ENCODE data around the gene YTHDF1.

YTHDF1 gene

DNA sequence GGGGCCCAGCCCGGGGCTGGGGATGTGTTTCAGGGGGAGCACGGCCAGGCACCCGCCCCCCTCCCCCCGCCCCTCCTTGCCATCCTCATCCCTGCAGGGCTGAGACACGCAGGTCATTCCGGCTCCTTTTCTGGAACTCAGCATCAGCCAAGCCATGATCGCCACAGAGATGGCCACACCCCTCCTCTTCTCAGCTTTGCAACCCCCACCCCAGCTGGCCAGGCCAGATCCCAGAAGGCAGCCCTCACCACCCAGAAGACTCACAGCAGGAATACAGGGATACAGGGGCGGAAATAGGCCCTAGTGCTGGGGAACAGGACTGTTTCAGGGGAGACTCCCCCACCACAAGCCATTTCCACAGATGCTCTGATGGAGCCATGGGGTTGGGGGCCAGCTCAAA lies 33.5 kb downstream of the YTHDF1 start:
- no peak for DNase-seq

DNA sequence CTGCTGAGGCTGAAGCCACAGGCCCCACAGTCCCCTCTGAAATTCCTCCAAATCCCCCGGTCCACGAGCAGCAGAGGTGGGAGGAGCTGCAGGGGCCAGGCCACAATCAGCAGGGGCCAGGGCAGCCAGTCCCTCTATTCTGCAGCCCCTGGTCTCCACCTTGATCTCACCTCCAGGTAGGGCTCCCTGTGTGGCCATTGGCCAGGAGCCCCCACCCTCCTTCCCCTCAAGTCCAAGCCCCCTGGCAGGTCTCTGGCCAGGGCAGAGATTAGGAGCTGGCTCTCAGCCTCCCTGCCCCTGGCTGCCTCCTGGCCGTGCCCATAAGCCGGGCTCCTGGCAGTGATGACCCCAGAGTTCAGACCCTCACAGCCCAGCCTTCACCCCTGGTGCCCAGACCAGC lies 34.7 kb downstream of the YTHDF1 start:
- no peak for DNase-seq

DNA sequence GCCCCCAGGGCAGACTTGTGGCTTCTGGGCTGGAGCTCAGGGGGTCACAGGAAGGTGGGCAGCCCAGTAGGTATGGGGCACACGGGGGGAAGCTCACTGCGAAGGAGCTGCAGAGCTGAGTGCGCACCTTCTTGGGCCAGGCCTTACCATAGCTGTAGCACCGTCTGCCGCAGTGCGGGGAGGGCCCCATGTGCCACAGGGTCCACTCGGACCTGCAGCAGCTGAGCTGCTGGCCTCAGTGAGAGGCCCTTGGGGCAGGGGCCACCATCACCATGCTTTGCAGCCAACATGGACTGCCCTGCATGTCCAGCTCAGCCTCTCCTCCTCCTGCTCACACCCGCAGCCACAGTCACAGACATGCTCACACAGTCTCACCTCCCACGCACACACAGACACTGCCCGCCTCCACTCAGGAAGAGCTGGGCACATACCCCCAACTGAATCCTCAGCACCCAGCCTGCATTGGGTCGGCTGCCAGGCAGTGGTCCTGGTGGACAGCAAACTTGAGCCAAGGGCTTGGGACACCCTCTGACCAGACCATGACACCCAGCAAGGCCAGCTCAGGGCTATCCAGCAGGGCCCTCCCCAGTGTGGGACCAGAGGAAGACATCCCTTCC lies 35.3 kb downstream of the YTHDF1 start:
- DNase-seq, result no peak

DNA sequence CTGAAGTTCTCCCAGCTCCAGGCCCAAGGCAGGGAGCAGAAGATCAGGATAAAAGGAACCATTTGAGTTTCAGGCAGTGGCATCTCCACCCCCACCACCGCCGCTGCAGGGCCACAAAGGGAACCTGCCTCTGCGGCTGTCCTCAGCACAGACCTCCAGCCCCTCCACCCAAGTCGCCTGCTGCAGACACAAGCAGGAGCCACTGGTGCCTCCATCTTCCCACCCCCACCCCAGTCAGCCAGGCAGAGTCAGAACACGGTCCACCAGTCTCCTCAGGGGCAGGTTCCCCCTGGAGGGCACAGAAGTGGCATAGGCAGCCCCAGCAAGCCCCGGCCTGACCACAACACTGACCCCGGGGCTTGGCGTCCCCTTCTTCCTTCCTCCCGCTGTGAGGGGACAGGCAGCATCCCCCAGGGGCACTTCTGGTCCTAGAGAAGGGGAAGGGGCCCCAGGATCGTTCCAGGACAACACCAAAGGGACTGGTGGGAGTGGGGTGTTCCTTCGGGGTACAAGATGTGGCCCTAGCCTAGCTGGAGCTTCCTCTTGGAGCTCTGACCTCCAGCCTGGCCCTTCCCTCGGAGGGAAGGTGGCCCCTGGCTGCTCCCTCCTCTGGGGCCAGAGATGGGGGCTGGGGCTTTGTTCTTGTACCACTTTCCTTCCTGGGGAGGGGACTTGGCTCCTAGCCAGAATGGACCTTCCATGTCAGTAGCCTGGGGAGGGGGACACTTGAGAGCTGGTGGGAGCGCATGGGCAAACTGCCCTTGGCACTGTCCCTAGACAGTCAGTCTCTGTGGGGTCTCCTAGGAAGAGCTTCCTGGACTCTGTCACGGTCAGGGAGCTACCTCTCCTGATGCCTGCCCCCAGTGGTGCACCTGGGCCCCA lies 36.0 kb downstream of the YTHDF1 start:
- no peak for DNase-seq

DNA sequence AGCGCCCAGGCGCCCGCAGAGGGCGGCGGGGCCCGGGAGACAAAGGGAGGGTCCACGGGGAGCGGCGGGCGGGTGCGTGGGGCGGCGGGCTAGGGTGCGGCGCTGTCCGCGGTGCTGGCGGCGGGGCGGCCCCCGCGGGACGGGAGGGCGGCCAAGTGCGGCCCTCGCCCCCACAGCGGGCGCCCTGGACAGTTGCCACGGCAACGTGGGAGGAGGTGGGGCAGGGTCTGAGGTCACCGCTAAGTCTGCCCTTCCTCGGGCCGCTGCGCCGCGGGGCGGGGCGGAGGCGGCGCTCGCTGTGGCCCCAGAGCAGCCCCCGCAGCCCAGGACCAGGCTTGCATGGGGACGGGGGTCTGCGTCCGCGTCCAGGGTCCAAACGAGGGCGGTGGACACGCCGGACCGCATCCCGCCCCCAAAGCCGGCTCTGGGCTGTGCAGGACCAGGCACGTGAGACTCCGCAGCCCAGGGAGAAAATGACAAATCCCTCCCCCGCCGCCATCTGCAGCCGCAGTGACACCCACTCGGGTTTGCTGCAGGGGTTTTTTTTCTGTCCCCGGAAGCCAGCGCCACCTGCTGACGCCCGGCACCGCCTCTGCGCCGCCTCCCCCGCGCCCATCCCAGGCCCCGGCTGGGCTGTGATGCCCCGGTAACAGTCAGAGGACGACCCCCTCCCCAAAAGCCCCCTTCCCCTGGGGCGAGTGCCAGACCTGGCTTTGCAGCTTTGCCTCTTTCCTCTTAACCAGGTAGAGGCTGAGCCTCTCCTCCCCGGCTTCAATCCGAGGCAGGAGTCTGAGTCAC lies 36.8 kb downstream of the YTHDF1 start:
- DNase-seq, result peak; percentile 86

DNA sequence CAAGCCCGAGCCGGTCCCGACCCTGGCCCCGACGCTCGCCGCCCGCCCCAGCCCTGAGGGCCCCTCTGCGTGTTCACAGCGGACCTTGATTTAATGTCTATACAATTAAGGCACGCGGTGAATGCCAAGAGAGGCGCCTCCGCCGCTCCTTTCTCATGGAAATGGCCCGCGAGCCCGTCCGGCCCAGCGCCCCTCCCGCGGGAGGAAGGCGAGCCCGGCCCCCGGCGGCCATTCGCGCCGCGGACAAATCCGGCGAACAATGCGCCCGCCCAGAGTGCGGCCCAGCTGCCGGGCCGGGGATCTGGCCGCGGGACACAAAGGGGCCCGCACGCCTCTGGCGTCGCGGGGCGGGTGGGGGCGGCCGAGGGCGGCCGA lies 37.5 kb downstream of the YTHDF1 start:
- DNase-seq, result peak; percentile 21

DNA sequence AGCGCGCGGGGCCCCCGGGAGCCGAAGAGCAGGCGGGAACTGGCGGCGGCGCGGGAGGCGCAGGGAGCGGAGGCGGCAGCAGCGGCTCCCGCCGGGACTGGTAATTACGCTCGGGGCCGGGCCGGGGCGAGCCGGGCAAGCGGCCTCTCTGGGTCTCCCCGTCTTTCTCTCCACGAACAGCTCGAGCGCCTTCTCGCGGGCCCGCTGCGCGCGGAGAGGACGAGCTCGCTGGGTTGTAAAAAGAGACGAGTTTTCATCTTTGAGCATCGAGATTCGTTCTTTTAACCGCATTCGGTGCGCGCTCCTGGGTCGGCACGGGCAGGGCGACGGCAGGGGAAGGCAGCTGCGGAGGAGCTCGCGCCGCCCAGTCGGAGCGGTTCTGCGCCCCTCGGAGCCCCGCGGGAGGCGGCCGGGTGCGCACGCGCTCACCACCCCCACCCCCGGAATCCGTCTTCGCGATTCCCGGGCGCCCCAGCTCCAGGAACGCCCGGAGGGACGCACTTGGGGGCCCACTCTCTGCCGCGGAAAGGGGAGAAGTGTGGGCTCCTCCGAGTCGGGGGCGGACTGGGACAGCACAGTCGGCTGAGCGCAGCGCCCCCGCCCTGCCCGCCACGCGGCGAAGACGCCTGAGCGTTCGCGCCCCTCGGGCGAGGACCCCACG lies 38.0 kb downstream of the YTHDF1 start:
- no peak for DNase-seq

DNA sequence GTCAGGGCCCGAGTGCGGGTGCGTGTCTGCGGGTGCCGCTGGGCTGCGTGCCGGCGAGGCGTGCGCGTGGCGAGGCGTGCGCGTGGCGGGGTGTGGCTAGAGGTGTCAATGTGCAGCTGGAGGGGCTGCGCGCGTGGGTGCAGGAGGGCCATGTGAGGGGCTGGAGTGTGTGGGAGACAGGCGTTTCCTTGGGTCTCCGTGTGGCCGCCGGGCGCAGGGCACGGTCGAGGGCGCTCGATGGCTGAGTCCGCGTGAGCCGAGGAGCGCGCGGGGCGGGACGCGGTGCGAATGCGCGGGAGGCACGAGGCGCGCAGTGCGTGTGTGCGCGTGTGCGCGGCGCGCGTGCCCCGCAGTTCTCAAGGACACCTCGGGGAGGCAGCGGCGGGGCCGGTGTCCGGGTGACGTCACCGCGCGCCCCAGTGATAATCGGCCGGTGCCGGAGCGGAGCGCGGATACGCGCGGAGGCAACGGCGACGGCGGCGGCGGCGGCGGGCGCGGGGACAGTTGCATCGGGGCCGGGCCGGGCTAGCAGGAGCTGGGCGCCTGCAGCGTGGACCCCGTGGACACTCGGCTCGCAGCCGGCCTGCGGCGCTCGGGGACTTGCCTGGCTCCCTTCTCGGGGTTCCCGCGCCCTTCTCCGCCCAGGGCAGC lies 38.7 kb downstream of the YTHDF1 start:
- no peak for DNase-seq

DNA sequence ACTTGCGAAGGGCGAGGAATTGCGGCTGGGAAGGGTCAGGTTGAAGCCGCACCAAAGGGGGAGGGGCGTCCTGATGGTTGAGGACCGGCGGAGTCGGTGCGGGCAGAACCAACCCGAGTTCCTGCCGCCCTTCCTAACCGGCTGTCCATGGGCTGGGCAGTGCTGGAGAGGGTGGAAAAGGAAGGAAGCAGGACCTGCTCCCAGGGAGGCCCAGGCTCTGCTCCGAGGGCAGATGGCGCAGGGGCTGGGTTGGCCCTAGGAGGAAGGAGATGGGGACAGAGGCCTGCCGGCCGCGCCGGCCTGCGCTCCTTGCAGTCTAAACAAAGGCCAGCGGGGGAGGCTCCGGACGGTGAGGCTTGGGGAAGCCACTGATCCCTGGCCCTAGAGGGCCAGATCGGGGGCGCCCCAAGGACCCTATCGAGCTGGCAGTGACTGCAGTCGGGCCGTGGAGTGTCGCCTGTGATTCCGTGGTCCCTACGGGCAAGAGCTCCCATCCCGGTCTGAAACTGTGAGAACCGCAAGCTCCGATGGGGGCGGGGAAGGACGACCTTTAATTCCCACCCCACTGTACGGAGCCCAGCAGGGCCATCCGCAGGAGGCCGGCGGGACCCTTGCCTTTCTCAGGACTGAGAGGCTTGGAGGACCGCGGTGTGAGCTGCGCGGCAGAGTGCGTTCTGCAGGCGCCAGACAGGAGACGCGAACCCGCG lies 39.4 kb downstream of the YTHDF1 start:
- DNase-seq, result no peak

DNA sequence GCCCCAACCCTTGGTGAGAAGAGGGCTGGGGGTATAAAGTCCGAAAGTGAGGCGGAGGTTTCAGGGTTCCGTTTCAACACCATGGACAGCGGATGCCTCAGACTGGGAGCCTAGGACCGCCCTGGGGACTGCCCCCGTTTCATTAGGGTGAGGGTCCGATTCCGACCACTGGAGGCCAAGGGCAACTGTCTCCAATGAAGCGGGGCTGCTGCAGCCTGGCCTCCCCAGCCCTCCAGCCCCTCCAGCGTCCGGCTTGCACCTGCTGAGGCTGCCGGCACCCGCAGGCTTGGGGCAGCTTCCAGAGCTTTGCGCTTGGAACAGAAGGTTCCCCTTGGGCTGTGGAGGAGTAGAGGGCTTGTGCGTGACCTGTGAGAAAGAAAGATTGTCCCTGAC lies 39.9 kb downstream of the YTHDF1 start:
- DNase-seq, result no peak

DNA sequence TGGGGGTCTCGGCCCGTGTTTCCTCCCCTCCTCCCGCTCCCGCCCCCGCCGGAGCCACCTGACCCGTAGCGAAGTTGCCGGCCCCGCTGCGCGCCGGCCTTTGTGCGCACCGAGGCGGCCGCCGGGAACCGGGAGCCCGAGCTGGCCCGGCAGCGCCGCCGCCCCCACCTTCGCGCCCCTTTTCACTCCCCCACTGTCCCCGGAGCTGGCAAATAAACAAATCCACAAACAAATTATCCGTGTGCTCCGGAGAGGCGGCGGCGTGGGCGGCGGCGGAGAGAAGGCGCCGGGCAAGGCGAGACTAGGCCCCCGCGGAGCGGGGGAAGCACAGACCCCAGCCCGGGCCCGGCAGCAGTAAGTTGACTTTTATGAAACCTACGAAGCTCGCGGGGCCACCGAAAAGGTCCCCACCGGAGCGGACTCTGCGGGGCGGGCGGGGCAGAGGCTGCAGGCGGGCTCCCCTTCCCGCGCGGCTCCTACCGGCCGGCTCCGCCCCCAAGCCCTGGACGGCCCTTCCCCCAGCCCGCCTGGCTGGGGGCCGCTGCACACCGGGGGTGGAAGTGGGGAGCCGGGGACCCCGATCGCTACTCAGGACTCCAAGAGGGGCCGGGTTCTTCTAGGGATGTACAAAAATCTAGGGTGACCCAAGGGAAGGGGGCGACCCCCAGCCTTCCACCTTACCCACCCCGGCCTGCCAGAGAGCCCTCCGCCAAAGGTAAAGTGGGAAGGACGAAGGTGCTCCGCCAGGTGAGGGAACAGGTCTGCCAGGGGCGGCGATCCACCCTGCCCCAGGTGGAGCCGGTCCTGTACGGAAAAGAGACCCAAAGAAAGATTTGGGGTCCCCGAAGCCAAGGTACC lies 40.7 kb downstream of the YTHDF1 start:
- no peak for DNase-seq

DNA sequence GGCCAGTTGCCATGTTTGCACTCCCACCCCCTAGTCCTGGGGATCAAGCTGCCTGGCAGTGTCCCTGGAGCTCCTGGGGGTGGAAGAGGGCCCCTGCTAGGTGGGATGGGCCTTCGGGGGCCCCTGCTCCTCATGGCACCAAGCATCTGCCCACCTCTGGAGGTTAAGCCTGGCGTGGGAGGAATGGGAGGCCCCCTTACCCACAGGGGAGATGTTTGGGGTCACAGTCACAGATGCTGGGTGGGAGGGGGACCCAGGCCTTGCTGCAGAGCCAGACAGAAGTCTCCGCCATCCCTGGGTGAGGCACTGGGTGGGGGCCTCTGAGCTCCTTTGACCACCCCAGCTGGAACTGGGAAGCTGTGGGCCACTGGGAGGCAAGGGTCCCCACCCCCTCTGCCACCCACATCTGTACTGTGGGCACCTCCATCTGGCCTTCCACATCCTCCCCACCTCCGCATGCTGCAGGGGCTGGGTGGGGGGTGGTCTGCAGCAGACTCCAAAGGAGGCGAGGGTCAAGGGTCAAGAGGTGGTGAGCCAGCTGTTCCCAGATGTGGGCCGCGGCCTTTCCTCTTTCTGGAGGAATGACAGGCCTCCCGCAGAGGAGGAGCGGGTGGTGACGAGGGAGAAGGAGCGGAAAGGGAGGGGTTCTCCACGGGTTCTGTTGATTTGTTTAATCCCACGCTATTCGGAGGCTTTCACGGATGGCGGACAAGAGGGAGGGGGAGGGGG lies 41.5 kb downstream of the YTHDF1 start:
- no peak for DNase-seq

DNA sequence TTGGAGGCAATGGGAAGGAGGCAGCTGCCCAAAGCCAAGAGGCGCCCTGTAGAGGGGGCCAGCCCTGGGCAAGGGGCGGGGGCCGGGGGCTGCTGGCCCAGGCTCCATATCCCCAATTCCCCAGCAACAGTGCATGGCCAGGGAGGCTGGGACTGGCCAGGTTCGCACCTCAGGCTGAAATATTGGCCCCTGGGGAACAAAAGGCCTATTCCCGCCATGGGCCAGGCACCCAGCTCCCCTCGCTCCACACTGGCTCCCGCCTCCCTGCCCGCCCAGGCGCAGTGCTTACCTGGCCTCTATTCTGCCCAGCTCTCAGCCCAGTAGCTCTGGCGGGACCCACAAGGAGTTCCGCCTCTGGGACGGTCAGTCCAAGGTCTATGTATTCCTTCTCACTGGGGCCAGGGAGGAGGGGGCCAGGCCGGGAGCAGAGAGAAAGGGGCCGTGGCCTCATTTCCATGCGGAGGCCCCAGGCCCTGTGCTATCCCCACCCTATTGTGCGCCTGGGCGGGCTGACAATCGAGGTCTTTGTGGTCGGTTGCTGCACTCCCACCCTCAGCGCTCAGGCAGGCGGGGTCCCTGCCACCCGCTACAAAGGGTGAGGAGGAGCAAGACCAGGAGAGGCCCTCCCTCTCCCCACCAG lies 42.3 kb downstream of the YTHDF1 start:
- no peak for DNase-seq

DNA sequence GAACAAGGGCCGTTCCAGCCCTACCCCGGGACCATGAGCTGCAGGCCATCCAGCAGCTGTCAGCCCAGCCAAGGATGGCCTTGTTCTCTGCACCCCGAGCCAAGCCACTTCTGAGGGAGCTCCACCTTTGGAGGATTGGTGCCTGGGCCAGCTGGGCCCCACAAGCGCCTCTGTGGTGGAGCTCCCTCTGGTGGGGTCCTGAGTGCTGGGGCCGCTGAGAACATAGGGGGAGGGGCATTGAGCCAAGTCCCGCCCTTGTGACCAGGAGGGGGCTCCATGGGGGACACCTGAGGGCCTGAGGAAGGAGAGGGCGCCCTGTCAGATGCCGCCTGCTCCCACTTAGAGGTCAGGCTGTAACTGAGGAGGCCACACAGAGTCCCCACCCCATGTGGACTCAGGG lies 43.2 kb downstream of the YTHDF1 start:
- peak; percentile 30 for DNase-seq

DNA sequence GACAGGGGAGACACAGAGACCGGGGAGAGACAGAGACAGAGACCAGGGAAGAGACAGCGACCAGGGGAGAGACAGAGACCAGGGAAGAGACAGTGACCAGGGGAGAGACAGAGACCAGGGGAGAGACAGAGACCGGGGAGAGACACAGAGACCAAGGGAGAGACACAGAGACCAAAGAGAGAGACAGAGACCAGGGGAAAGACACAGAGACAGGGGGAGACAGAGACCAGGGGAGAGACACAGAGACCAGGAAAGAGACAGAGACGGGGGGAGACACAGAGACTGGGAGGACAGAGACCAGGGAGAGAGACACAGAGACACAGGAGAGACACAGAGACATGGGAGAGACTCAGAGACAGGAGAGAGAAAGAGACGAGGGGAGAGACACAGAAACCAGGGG lies 43.9 kb downstream of the YTHDF1 start:
- DNase-seq, result no peak

DNA sequence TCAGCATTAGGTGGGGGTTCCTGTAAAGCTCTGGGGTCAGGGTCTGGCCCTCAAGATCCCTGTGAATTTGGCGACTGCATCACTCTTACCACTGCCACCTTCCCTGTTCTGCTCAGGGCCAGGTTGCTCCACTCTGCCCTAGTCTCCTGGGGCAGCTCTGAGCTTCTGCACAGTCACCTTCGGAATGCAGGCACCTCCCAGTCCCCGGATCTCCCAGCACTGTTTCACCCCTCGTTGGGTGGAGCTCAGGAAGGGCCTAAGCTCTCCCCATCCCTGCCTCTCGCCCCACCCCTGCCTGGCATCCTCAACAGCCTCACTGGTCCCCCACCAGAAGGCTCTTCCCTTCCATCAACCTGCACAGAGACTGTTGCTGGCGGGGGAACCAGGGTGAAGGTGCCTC lies 46.2 kb downstream of the YTHDF1 start:
- DNase-seq, result no peak

DNA sequence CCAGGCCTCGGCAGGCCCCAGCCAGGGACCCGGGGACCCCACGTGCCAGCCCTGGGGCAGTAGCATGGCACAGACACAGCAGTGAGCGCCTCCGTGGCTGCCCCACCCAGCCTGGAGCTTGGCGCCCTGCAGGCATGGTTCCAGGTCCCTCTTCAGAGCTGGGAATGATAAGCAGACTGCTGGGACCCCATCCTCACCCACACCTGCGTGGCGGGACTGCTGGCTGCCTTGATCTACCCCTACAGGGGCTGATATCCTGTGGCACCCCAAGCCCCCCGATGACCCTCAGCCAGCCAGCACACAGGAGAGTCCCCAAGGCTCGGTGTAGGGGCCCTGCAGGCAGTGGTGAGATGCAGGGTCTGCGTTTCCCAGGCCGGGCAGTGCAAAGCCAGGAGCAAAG lies 47.1 kb downstream of the YTHDF1 start:
- no peak for DNase-seq

DNA sequence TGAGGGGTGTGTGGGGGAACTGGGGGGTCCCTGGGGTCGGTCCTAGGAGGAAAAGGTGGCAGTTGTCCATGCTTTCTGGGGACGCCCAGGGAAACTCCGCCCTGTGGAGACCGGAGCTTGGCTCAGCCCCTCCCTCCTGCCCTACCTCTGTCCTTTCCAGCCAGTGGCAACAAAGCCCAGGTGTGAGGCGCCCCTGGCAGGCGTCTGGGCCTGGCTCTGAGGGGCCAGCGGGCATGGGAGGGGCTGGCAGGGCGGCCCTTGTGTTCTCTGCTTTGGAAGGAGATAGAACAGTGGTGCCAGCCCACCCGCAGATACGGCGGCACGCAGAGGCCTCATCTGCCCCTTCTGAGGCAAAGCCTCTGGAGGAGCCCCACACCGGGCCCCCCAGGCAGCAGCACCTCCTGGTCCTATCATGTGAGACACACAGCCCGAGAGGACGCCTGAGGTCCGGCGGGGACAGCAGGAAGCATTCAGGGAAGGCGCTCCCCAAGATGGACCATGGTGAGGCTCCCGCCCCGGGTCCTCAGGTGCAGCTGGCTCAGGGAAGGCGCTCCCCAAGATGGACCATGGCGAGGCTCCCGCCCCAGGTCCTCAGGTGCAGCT lies 47.9 kb downstream of the YTHDF1 start:
- DNase-seq, result no peak

All from COR-L47 (cell line).